Glutamatergic neuron (in vitro differentiated cells): ENCODE data around the gene GRPEL2. TPM values are rescaled to one million over a fixed set of nuclear protein-coding genes. Genes with fewer than 3 reads are reported as not detected.
A peak's percentile ranks its signal among the peaks of the same experiment; 100 is the strongest.

Experiments
- DNase-seq: peaks from one replicate; pipeline ENCODE4 v3.0.0; 2022
- H3K27ac Mint-ChIP-seq: one replicate; pipeline ENCODE4 v1.8.0; 2020; ENCODE audit warnings: mild to moderate bottlenecking, mixed read lengths, inconsistent platforms; ENCODE audit not compliant: unreplicated experiment
- H3K27me3 Mint-ChIP-seq: one replicate; pipeline ENCODE4 v1.8.0; 2020; ENCODE audit warnings: mild to moderate bottlenecking, moderate library complexity, mixed read lengths, inconsistent platforms; ENCODE audit not compliant: unreplicated experiment
- H3K36me3 Mint-ChIP-seq: one replicate; pipeline ENCODE4 v1.8.0; 2020; ENCODE audit warnings: mild to moderate bottlenecking, mixed read lengths, inconsistent platforms; ENCODE audit not compliant: unreplicated experiment
- H3K4me1 Mint-ChIP-seq: one replicate; pipeline ENCODE4 v1.8.0; 2020; ENCODE audit warnings: mild to moderate bottlenecking, low read depth, mixed read lengths, inconsistent platforms; ENCODE audit not compliant: unreplicated experiment
- H3K4me3 Mint-ChIP-seq: one replicate; pipeline ENCODE4 v1.8.0; 2020; ENCODE audit warnings: mild to moderate bottlenecking, mixed read lengths, inconsistent platforms; ENCODE audit not compliant: unreplicated experiment
- H3K9me3 Mint-ChIP-seq: one replicate; pipeline ENCODE4 v1.8.0; 2020; ENCODE audit warnings: mild to moderate bottlenecking, moderate library complexity, mixed read lengths, inconsistent platforms; ENCODE audit not compliant: unreplicated experiment
- total RNA-seq: library from RNA; stranded (reverse); fragmentation: NEBNext Ultra II Directional; extraction: Animal tissue kit (Norgen Biotek cat#: 25700); gene quantifications from one replicate; pipeline ENCODE4 v1.2.1, GENCODE V29; 2021; ENCODE audit not compliant: unreplicated experiment
- TF ChIP-seq, protein P1 (sequence below): fragments of 200-600 bp; sonication (generic); IDR thresholded peaks from one replicate; pipeline ENCODE4 v1.5.0; 2021; ENCODE audit not compliant: partially characterized antibody, unreplicated experiment

GRPEL2 gene
- total RNA-seq, 1 donor from 2014 or later, result 34.7 TPM

DNA sequence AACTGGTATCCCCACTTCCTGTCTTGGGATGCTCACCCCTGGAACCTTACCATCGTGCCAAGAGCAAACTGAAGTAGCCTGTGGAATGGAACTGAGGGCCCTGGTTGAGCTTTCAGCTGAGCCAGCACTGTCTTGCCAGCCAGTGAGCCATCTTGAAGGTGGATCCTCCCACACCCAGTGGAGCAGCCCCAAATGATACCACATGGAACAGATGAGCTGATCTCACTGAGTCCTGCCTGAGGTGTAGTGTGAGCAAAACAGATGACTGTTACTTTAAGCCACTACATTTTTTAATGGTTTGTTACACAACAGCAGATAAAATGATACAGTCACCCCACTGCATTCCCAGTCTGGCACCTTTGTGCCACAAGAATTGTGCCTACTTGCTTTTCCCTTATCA, 10.4 kb downstream of the GRPEL2 start:
- Mint-ChIP-seq H3K9me3 (peaks cover 1% of the 10 kb centered on the region), H3K36me3 (no peaks in the 10 kb centered on the region), H3K4me3 (no peak overlapping the region), H3K27ac (no peak overlapping the region), H3K4me1 (peaks cover 11% of the 10 kb centered on the region), H3K27me3 (no peaks in the 10 kb centered on the region)
- no peak for DNase-seq
- TF ChIP-seq, protein P1, sequence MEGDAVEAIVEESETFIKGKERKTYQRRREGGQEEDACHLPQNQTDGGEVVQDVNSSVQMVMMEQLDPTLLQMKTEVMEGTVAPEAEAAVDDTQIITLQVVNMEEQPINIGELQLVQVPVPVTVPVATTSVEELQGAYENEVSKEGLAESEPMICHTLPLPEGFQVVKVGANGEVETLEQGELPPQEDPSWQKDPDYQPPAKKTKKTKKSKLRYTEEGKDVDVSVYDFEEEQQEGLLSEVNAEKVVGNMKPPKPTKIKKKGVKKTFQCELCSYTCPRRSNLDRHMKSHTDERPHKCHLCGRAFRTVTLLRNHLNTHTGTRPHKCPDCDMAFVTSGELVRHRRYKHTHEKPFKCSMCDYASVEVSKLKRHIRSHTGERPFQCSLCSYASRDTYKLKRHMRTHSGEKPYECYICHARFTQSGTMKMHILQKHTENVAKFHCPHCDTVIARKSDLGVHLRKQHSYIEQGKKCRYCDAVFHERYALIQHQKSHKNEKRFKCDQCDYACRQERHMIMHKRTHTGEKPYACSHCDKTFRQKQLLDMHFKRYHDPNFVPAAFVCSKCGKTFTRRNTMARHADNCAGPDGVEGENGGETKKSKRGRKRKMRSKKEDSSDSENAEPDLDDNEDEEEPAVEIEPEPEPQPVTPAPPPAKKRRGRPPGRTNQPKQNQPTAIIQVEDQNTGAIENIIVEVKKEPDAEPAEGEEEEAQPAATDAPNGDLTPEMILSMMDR, result no peak

DNA sequence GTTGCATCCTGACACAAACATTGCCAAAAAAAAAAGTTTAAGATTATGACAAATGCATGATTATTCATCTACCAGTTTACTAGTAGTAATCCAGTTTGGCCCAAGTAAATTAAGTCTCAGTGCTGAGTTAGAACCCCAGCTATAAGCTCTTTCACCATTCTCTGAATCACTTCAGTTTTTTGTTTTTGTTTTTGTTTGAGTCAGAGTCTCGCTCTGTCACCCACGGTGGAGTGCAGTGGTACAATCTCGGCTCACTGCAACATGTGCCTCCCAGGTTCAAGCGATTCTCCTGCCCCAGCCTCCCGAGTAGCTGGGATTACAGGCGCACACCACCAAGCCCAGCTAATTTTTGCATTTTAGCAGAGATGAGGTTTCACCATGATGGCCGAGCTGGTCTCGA, 11.1 kb downstream of the GRPEL2 start:
- DNase-seq, result no peak
- Mint-ChIP-seq H3K36me3 (no peaks in the 10 kb centered on the region), H3K4me3 (peak overlapping the region; percentile 52), H3K4me1 (peaks cover 11% of the 10 kb centered on the region), H3K27ac (no peak overlapping the region), H3K27me3 (no peaks in the 10 kb centered on the region), H3K9me3 (peaks cover 1% of the 10 kb centered on the region)
- TF ChIP-seq, protein P1, result no peak

DNA sequence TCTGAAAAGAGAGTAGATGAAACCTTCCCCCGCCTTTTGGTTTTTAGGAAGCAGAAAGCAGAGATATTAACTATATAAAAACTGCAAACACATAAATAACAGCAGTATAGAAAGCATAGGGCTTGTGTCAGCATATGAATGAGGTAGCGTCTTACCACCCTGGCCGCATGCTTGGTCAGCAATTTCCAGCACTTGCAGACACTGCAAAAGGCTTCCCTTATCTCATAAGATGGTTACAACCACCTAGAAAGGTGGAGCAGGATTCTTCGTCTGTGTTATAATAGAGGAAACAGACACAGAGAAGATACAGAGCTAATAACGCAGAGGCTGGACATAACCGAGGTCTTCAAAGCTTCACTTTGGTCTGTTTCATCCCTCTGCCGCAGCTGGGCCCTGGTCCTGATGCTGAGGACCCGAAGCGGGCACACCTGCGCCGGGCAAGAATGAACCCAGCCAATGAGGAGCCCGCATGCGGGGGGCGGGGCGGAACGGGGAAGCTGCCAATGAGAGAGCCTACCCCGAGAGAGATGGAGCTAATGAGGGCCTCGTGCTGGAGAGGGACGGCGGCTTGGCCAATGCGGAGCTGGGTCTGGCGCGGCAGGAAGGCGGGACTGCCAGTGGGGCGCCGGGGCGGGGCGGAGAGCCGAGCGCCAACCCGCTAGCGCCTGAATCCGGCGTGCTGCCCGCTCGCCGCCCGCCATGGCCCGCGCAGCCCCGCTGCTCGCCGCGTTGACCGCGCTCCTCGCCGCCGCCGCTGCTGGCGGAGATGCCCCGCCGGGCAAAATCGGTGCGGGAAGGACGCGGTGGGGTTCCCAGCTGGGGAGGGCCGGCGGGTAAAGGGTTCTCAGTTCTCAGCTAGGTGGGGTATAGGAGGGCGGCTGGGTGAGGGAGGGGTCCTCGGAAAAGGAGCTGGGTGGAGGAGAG, 12.3 kb downstream of the GRPEL2 start, which contains the start of gene PCYOX1L:
TSS of gene PCYOX1L (plus strand) at position 677 of the 924 bp plus-strand sequence. CDS start at position 700, 23 bp downstream.
- peak within 1 kb of the TSS; percentile 88 for H3K27ac Mint-ChIP-seq
- no peaks in the 10 kb centered on the region for H3K27me3 Mint-ChIP-seq
- peaks cover 1% of the 10 kb centered on the region for H3K9me3 Mint-ChIP-seq
- peak within 1 kb of the TSS; percentile 97 for H3K4me3 Mint-ChIP-seq
- TF ChIP-seq, protein P1, result no peak
- peak; percentile 97 for DNase-seq
- H3K4me1 Mint-ChIP-seq, result peaks cover 11% of the 10 kb centered on the region
- H3K36me3 Mint-ChIP-seq, result no peaks in the 10 kb centered on the region

DNA sequence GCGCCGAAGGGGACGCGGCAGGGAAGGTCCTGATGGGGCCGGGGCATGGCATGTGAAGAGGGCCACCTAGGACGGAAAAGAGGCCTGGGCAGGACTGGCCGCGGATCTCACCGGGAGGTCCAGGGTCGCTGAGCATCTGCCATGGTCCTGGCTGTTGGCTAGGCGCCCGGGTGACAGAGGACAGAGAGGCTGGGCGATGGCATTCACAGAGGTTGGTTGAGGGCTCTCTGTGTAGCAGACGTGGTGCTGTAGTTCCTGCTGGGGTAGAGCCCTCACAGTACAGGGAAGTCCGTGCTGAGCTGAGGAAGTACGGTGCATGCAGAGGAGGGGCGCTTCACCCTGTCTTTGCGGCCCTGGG, 13.0 kb downstream of the GRPEL2 start:
- Mint-ChIP-seq H3K27ac (peak overlapping the region; percentile 88), H3K27me3 (no peaks in the 10 kb centered on the region), H3K4me3 (peak overlapping the region; percentile 97), H3K36me3 (no peaks in the 10 kb centered on the region), H3K4me1 (peaks cover 11% of the 10 kb centered on the region), H3K9me3 (peaks cover 1% of the 10 kb centered on the region)
- TF ChIP-seq, protein P1, result no peak
- peak; percentile 59 for DNase-seq
